GOT3 (cell line): ENCODE results near the gene PITX3.
"Not testable (repeated sequence)": the region's sequence is repeated elsewhere in the genome, so short reads cannot be mapped to it uniquely, and the experiment has no call there.

Source experiments
- DNase-seq: peaks from one replicate; lab custom pipeline; 2025; ENCODE audit warnings: mixed read lengths; lab: John Stamatoyannopoulos, UW

PITX3 gene

GRCh38 chr10:102225646-102226541 is 15.4 kb downstream of the PITX3 start, which contains the start of gene ELOVL3:
Gene ELOVL3 (plus strand): TSS chr10:102226299. CDS start chr10:102226549, 250 bp downstream.
- DNase-seq = peak; percentile 52

GRCh38 chr10:102222797-102223196 is 18.5 kb downstream of the PITX3 start:
- no peak for DNase-seq

- DNase-seq = no peak
Measured at GRCh38 chr10:102220612-102221011, 20.7 kb downstream of the PITX3 start.

- DNase-seq = no peak
Measured at GRCh38 chr10:102219370-102219769, 21.9 kb downstream of the PITX3 start.

GRCh38 chr10:102213599-102213998 is 27.7 kb downstream of the PITX3 start:
- not testable (repeated sequence) for DNase-seq

- no peak for DNase-seq
Measured at GRCh38 chr10:102211615-102212299, 29.6 kb downstream of the PITX3 start.

- DNase-seq = no peak
Measured at GRCh38 chr10:102208311-102209035, 32.8 kb downstream of the PITX3 start.

- DNase-seq = no peak
Measured at GRCh38 chr10:102202386-102202785, 38.9 kb downstream of the PITX3 start.

GRCh38 chr10:102200751-102201640 is 40.3 kb downstream of the PITX3 start:
- DNase-seq = no peak

- DNase-seq = no peak
Measured at GRCh38 chr10:102198027-102198426, 43.3 kb downstream of the PITX3 start.

GRCh38 chr10:102196893-102197292 is 44.4 kb downstream of the PITX3 start:
- DNase-seq = no peak

- no peak for DNase-seq
Measured at GRCh38 chr10:102195296-102195870, 45.9 kb downstream of the PITX3 start.

GRCh38 chr10:102191956-102192355 is 49.4 kb downstream of the PITX3 start:
- DNase-seq = no peak

GRCh38 chr10:102188941-102189898 is 52.1 kb downstream of the PITX3 start:
- not testable (repeated sequence) for DNase-seq

GRCh38 chr10:102188298-102188940 is 52.9 kb downstream of the PITX3 start:
- no peak for DNase-seq

GRCh38 chr10:102185811-102186527 is 55.3 kb downstream of the PITX3 start:
- DNase-seq = no peak

- no peak for DNase-seq
Measured at GRCh38 chr10:102185272-102185671, 56.0 kb downstream of the PITX3 start.

- DNase-seq = no peak
Measured at GRCh38 chr10:102184606-102185005, 56.7 kb downstream of the PITX3 start.
